K562 treated with DMSO at 1 percent for 12 hours (cell line): ENCODE measurements around the gene MYADM. TPM values are rescaled to one million over a fixed set of nuclear protein-coding genes. Genes with fewer than 3 reads are reported as not detected.

Source experiments
- total RNA-seq: library from RNA; unstranded; fragments of 300-600 nt; gene quantifications from 2 replicates; pipeline ENCODE4 v1.2.3, GENCODE V29; 2022; ENCODE audit not compliant: insufficient read depth

The MYADM gene, protein sequence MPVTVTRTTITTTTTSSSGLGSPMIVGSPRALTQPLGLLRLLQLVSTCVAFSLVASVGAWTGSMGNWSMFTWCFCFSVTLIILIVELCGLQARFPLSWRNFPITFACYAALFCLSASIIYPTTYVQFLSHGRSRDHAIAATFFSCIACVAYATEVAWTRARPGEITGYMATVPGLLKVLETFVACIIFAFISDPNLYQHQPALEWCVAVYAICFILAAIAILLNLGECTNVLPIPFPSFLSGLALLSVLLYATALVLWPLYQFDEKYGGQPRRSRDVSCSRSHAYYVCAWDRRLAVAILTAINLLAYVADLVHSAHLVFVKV
- total RNA-seq, result 16.5 and 32.0 TPM in 2 replicates

DNA sequence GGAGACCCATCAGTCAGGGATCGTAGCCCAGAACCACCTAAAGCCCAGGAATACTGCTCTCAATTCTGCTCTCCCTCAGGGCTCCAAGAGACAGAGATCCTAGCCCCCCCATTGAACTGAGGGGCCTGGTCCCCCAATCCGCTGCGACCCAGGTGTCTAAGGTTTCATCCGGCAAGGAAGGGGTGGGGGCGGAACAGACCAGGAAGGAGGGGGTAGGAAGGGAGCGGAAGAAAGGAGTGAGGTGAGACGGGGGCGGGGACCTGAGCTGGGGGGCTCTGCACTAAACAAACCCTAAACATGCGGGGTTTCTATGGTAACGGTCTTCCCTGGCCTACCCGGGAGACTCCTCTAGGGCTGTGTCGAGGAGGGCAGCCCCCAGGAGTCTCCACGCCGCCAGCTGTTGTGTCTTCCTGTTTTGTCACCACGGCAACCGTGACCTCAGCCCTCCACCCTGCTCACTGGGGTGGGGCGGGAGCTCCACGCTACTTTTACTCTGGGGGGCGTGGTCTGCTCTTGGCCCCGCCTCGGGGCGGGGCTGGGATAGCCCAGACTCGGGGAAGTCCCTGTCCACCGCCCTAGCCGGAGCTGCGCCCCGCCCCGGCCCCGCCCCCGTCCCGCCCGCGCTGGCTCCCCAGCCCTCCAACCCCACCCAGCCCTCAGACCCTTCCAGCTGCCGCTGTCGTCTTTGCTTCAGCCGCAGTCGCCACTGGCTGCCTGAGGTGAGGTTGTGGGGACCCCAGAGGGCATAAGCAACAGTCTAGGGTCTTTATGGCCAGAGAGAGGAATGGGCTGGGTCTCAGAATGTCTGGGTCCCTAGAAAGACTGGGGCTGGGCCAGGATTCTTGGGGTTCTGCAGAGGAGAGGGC is at the start of gene MYADM:
TSS of gene MYADM (plus strand) at position 659 of the 866 bp plus-strand sequence. CDS start 5,647 bp downstream, outside the sequence.

GRCh38 chr19:53824134-53824611 is 43.5 kb upstream of the MYADM start, which contains the start of gene NLRP12:
NLRP12 (minus strand) TSS chr19:53824314; CDS start chr19:53824174, 140 bp downstream.

DNA sequence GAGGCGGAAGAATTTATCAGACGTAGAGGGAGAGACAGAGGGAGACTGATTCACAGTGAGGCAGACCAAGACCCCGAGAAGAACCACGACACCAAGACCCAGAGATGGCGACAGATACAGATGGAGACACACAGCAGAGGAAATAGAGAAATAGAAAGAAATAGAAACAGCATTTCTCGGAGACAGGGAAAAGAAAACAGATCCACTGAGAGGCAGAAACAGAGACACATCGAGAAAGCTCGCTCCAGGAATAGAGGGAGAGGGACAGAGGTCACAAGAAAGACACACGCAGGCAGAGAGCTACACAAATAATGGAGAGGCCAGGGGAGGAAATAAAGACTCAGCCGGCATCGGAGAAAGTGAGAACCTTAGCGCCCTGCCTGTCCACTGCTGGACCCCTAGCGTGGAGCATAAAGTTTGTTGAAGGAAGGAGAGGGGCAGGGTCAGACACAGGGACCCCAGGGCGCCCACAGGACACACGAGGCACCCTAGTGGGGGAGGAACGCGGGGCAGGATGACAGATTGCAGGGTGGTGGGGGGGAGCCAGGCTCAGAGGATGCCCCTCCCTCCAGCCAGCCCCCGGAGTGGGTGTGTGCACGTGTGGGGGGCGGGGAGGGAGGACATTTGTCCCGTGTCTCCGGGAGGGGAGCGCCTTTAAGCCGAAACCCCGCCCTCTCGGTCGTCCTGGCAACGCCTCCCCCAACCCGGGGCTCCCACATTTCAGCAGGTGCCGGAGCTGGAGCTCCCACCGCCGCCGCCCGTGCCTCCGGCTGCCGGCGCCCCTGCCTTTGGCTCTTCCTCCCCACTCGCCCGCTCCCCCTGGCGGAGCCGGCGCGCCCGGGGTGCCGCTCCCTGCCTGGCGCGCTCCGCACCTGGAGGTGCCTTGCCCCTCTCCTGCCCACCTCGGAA is 14.1 kb downstream of the MYADM start, which contains the start of gene PRKCG:
TSS of gene PRKCG (plus strand) at position 716 of the 909 bp plus-strand sequence. CDS start 298 bp downstream, outside the sequence.

DNA sequence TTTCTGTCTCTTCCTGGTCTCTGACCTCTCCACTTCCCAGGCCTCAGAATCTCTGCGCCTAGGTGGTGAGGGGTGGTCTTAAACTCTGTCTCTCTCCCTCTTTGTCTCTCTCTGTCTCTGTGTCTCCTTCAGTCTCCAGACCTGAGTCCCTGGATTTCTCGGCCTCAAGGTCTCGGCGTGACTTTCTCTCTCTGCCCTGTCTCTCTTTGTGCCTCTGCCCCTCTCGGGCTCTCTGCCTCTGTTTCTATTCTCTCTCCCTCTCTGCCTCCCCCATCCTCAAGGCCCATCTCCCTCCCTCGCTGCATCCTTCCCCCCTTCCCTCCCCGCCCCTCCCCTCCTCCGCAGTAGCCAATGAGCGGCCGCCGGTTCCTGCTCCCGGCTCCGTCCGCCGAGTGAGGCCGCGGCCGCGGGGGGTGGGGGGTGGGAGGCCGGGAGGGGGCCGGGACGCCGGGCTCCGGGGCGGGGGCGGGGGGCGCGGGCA is 41.3 kb downstream of the MYADM start, which contains the start of gene CACNG7:
TSS of gene CACNG7 (plus strand) at position 344 of the 481 bp plus-strand sequence. CDS start 3,554 bp downstream, outside the sequence.

Other genes with a start within 250 kb of the MYADM start
- gene DPRX, start 235.9 kb upstream of the MYADM start, total RNA-seq, result not detected in 2 replicates
- 0.23 TPM in 1 of 2 replicates, not detected in the other for gene NLRP12, start 43.6 kb upstream of the MYADM start, total RNA-seq
- not detected in 2 replicates for gene PRKCG, start 14.3 kb downstream of the MYADM start, total RNA-seq
- not detected in 2 replicates for gene CACNG7, start 41.4 kb downstream of the MYADM start, total RNA-seq
- not detected in 2 replicates for gene CACNG8, start 95.1 kb downstream of the MYADM start, total RNA-seq
- gene CACNG6, start 123.8 kb downstream of the MYADM start, total RNA-seq, result not detected in 2 replicates
- gene VSTM1, start 196.0 kb downstream of the MYADM start, total RNA-seq, result not detected in 2 replicates
- gene TARM1, start 213.5 kb downstream of the MYADM start, total RNA-seq, result not detected in 2 replicates
- 0.81 and 2.3 TPM in 2 replicates for gene OSCAR, start 232.9 kb downstream of the MYADM start, total RNA-seq
- 99.7 and 108 TPM in 2 replicates for gene NDUFA3, start 235.0 kb downstream of the MYADM start, total RNA-seq
- gene TFPT, start 247.8 kb downstream of the MYADM start, total RNA-seq, result 6.7 and 10.4 TPM in 2 replicates
- 63.2 and 71.2 TPM in 2 replicates for gene PRPF31, start 247.9 kb downstream of the MYADM start, total RNA-seq